NT2/D1 (cell line): ENCODE data around the gene SUPT7L.

ENCODE experiments used
- YY1 ChIP-seq: IDR thresholded peaks from 2 replicates; pipeline ENCODE4 v1.6.1; 2011; ENCODE audit not compliant: insufficient read length, insufficient read depth
- ZNF274 ChIP-seq: IDR thresholded peaks from 2 replicates; pipeline ENCODE4 v1.6.1; 2011; ENCODE audit warnings: mild to moderate bottlenecking, low read depth, low read length

DNA sequence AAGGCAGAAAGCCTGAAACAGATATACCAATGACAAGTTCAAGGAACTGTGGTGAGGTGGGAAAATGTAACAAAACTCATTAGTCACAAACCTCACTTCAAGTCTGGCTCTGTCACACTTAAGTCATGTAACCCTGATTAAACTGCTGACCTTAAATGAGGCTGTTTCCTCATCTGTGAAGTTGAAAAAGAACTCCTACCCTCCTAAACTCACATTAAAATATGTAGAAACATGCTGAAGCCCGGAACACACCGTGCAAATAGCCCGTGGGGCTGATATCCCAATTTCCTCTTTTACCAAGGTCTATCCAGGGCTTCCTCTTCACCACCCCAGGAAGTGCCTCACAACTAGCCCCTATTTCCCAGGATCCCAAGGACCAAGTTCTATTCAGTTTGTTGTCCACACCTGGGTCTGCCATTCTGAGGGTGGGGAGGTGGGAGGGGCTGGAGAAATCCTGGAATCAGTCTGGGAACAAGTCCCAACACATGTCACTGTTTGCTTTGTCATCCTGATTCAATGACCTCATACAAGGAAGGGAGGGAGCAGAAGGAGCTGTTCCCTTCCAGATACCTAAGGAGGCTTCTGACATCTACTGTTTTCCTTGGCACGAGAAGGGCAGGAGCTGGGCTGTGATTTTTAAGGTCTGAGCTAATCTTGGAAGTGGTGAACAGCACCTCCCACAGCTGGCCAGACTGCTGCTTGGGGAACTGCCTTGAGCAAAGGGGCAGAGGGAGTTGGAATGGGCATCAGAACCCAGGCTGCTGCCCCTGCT is 42.6 kb upstream of the SUPT7L start:
- TF ChIP-seq YY1 (no peak), ZNF274 (no peak)
